KMS-11 (cell line): ENCODE results near the gene LARP1B.
"Not testable (repeated sequence)": the region's sequence is repeated elsewhere in the genome, so short reads cannot be mapped to it uniquely, and the experiment has no call there.

Experiments
- H2AFZ ChIP-seq: fragments of 200-600 bp; sonication (generic); 2 replicates; pipeline ENCODE4 v1.6.1; 2016; ENCODE audit warnings: antibody characterized with exemption, mixed run types, low read depth
- H3K27ac ChIP-seq: fragments of 200-600 bp; sonication (generic); 2 replicates; pipeline ENCODE4 v1.6.1; 2016; ENCODE audit warnings: mild to moderate bottlenecking, mixed run types
- H3K27me3 ChIP-seq: fragments of 200-600 bp; sonication (generic); 2 replicates; pipeline ENCODE4 v1.6.1; 2017; ENCODE audit warnings: mild to moderate bottlenecking, low read depth, mixed run types, moderate library complexity; ENCODE audit not compliant: insufficient read depth
- H3K36me3 ChIP-seq: fragments of 200-600 bp; sonication (generic); 2 replicates; pipeline ENCODE4 v1.6.1; 2017; ENCODE audit warnings: mild to moderate bottlenecking, mixed run types; ENCODE audit not compliant: insufficient read depth
- H3K4me1 ChIP-seq: fragments of 200-600 bp; sonication (generic); 2 replicates; pipeline ENCODE4 v1.6.1; 2016; ENCODE audit warnings: mild to moderate bottlenecking, low read depth, mixed run types; ENCODE audit not compliant: poor library complexity, severe bottlenecking
- H3K4me2 ChIP-seq: fragments of 200-600 bp; sonication (generic); 2 replicates; pipeline ENCODE4 v1.7.0; 2016; ENCODE audit warnings: mild to moderate bottlenecking, mixed run types
- H3K4me3 ChIP-seq: fragments of 200-600 bp; sonication (generic); IDR thresholded peaks from 2 replicates; pipeline ENCODE4 v1.6.1; 2017; ENCODE audit warnings: low read depth, low read length, mixed read lengths; ENCODE audit not compliant: insufficient read depth
- H3K79me2 ChIP-seq: fragments of 200-600 bp; sonication (generic); 2 replicates; pipeline ENCODE4 v1.6.1; 2016; ENCODE audit warnings: low read depth, mixed run types; ENCODE audit not compliant: insufficient read depth
- H3K9ac ChIP-seq: fragments of 200-600 bp; sonication (generic); 2 replicates; pipeline ENCODE4 v1.6.1; 2016; ENCODE audit warnings: mild to moderate bottlenecking, mixed run types
- H4K20me1 ChIP-seq: fragments of 200-600 bp; sonication (generic); 2 replicates; pipeline ENCODE4 v1.6.1; 2016; ENCODE audit warnings: mild to moderate bottlenecking, mixed run types; ENCODE audit not compliant: insufficient read depth
- TF ChIP-seq, protein P1 (sequence below): fragments of 200-600 bp; sonication (generic); conservative IDR thresholded peaks from 2 replicates; pipeline ENCODE4 v1.6.1; 2017; ENCODE audit warnings: low read depth, mild to moderate bottlenecking, antibody characterized with exemption, low read length, moderate library complexity, mixed read lengths

LARP1B gene

DNA sequence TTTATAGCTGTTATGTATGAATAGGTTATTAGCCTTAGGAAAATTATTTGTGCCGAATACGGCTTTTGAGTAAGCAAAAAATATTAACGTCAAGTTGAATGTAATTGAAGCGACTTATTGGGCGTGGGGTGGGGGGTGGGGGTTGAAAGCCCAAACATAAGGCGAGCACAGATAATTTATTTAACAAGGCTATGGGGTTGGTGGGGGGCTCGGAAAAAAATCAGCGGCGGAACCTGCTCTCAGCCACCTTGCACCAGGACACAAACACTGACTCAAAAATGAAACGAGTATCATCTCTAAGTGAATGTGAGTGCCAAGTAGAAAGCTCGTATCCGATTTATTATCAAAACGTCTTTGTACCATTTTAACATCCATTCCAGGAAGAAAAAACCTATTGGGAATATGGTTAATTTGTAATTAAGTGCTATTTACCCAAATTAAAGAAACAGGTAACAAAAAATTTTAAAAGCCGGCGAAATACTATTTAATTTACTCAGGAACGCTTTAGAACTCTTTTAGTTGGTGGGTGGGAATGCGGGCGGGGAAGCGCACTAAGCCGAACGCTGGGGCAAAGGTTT, 902 bp upstream of the LARP1B start:
- H3K36me3 ChIP-seq = no peaks in the 10 kb centered on the region
- peak overlapping the region; percentile 71 for H3K4me2 ChIP-seq
- no peaks in the 10 kb centered on the region for H3K27me3 ChIP-seq
- peak overlapping the region; percentile 82 for H2AFZ ChIP-seq
- TF ChIP-seq, protein P1, sequence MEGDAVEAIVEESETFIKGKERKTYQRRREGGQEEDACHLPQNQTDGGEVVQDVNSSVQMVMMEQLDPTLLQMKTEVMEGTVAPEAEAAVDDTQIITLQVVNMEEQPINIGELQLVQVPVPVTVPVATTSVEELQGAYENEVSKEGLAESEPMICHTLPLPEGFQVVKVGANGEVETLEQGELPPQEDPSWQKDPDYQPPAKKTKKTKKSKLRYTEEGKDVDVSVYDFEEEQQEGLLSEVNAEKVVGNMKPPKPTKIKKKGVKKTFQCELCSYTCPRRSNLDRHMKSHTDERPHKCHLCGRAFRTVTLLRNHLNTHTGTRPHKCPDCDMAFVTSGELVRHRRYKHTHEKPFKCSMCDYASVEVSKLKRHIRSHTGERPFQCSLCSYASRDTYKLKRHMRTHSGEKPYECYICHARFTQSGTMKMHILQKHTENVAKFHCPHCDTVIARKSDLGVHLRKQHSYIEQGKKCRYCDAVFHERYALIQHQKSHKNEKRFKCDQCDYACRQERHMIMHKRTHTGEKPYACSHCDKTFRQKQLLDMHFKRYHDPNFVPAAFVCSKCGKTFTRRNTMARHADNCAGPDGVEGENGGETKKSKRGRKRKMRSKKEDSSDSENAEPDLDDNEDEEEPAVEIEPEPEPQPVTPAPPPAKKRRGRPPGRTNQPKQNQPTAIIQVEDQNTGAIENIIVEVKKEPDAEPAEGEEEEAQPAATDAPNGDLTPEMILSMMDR = 0 out of 2 replicates have a peak, but pooled peaks have one; percentile 20
- H3K9ac ChIP-seq = peak overlapping the region; percentile 96
- H3K27ac ChIP-seq = peak overlapping the region; percentile 96
- peaks cover 6% of the 10 kb centered on the region; the same call in 1 of the 2 replicates for H4K20me1 ChIP-seq
- H3K4me3 ChIP-seq = no peak overlapping the region
- peaks cover 30% of the 10 kb centered on the region for H3K79me2 ChIP-seq
- peaks cover 10% of the 10 kb centered on the region for H3K4me1 ChIP-seq

DNA sequence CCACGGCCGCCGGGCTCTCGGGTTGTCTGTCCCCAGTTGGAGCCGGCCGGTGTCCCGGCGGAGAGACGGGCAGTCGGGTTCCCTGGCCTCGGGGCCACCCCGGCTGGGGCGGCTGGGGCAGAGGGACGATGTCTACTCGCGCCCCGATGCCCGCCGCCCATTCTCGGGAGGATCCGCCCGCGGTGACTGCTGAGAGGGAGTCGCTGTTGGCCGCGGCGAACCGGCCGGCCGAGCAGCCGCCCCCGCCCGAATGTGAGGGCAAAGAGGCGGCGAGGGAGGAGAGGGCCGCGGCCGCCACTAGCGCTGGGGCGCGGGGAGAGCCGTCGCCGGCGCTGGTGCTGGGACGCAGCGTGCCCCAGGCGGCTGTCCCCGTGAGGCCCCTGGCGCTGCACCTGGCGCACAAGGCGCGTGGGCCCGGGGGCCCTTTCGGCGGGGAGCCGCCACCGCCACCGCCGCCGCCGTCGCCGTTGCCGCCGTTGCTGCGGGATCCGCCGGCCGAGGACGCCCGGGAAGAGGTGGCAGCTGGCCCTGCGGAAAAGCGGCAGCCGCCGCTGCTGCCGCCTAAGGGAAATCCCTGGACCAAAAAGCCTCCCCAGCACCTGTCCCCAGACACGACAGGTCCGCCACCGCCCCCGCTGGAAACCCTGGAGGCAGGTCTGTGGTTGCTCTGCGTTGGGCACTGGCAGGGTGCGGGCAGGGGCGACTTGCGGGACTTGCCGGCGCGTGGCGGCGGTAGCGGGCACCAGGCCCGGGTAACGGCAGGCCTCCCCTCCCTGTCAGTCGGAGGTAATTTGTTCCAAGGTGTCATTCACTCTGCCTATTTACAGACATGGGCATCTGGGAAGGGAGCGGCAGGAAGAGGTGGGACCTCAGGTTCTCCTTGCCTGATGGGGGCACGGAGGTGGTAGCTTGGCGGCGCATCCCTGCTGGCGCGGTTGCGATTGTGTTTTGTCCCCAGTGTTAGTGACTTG, 739 bp downstream of the LARP1B start:
- H3K27me3 ChIP-seq = no peaks in the 10 kb centered on the region
- H4K20me1 ChIP-seq = peaks cover 6% of the 10 kb centered on the region; the same call in 1 of the 2 replicates
- H3K4me1 ChIP-seq = peaks cover 10% of the 10 kb centered on the region
- H3K79me2 ChIP-seq = peaks cover 44% of the 10 kb centered on the region
- no peak overlapping the region for H3K4me3 ChIP-seq
- H3K36me3 ChIP-seq = no peaks in the 10 kb centered on the region
- peak overlapping the region; percentile 96 for H3K27ac ChIP-seq
- TF ChIP-seq, protein P1 = no peak
- H3K4me2 ChIP-seq = peak overlapping the region; percentile 52
- H2AFZ ChIP-seq = peak overlapping the region; percentile 36
- H3K9ac ChIP-seq = peak overlapping the region; percentile 96

DNA sequence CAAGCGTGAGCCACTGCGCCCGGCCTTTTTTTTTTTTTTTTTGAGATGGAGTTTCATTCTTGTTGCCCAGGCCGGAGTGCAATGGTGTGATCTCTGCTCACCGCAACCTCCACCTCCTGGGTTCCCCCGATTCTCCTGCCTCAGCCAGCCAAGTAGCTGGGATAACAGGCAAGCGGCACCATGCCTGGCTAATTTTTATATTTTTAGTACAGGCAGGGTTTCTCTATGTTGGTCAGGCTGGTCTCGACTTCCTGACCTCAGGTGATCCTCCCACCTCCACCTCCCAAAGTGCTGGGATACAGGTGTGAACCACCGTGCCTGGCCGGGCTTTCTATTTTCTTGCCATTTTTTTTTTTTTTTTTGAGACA, 5.3 kb downstream of the LARP1B start:
- not testable (repeated sequence) for H3K27ac ChIP-seq, H4K20me1 ChIP-seq, H3K4me1 ChIP-seq, H3K4me2 ChIP-seq, H3K4me3 ChIP-seq, H2AFZ ChIP-seq, H3K9ac ChIP-seq, H3K27me3 ChIP-seq, H3K36me3 ChIP-seq
- H3K79me2 ChIP-seq = peaks cover 88% of the 10 kb centered on the region

DNA sequence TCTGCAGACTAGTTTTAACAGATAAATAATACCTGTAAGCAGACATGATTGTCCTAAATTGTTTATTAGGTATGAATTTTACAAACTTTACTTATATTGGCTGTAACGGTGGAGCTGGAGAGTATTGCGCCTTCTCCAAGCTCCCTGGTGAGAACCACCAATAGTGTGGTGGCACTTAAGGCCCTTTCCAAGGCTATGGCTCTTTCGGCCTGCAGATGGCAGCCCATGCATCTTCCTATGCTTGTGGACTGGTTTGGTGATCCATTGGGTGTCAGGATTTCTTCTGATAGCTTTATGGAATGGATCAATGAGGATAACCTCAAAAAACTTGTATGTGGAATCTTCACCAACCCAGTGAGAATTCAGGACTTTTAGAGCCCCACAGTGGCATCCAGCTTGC, 7.8 kb downstream of the LARP1B start:
- TF ChIP-seq, protein P1 = 0 out of 2 replicates have a peak, but pooled peaks have one; percentile 38
- no peak overlapping the region for H3K4me3 ChIP-seq
- no peak overlapping the region for H3K4me2 ChIP-seq
- H2AFZ ChIP-seq = no peak overlapping the region
- H4K20me1 ChIP-seq = peaks cover 6% of the 10 kb centered on the region; the same call in 1 of the 2 replicates
- H3K36me3 ChIP-seq = no peaks in the 10 kb centered on the region
- H3K79me2 ChIP-seq = peaks cover 85% of the 10 kb centered on the region
- H3K27me3 ChIP-seq = no peaks in the 10 kb centered on the region
- no peak overlapping the region for H3K9ac ChIP-seq
- H3K27ac ChIP-seq = no peak overlapping the region
- no peaks in the 10 kb centered on the region for H3K4me1 ChIP-seq
